SHP77 treated with DMSO at 0.1 percent for 48 hours (cell line): ENCODE results near the gene SLC1A4.

Source experiments
- DNase-seq: peaks from one replicate; lab custom pipeline; 2025; lab: John Stamatoyannopoulos, UW

The SLC1A4 gene

GRCh38 chr2:65054749-65055421, 65.7 kb downstream of the SLC1A4 start:
- DNase-seq, result no peak

GRCh38 chr2:65055422-65056214, 66.4 kb downstream of the SLC1A4 start:
- DNase-seq, result peak; percentile 52

- DNase-seq, result peak; percentile 85
These were observed 67.2 kb downstream of the SLC1A4 start, which contains the start of gene CEP68 for GRCh38 chr2:65056215-65057053. CEP68 (plus strand) TSS chr2:65056416; CDS start chr2:65069445, 13,029 bp downstream.

GRCh38 chr2:65057054-65057375, 67.8 kb downstream of the SLC1A4 start:
- DNase-seq, result no peak

GRCh38 chr2:65057391-65058052, 68.3 kb downstream of the SLC1A4 start:
- no peak for DNase-seq

- no peak for DNase-seq
These were observed 69.9 kb downstream of the SLC1A4 start for GRCh38 chr2:65059071-65059470.

- DNase-seq, result no peak
These were observed 72.1 kb downstream of the SLC1A4 start for GRCh38 chr2:65061146-65061909.

GRCh38 chr2:65061910-65062339, 72.7 kb downstream of the SLC1A4 start:
- DNase-seq, result no peak

- DNase-seq, result no peak
These were observed 73.9 kb downstream of the SLC1A4 start for GRCh38 chr2:65062843-65063825.

- DNase-seq, result no peak
These were observed 75.7 kb downstream of the SLC1A4 start for GRCh38 chr2:65064728-65065552.

- no peak for DNase-seq
These were observed 78.8 kb downstream of the SLC1A4 start for GRCh38 chr2:65067806-65068553.

- no peak for DNase-seq
These were observed 80.2 kb downstream of the SLC1A4 start for GRCh38 chr2:65069439-65069824.

- DNase-seq, result no peak
These were observed 81.1 kb downstream of the SLC1A4 start for GRCh38 chr2:65070172-65070830.

GRCh38 chr2:65070856-65071255, 81.7 kb downstream of the SLC1A4 start:
- no peak for DNase-seq

GRCh38 chr2:65071499-65072180, 82.4 kb downstream of the SLC1A4 start:
- DNase-seq, result no peak

- no peak for DNase-seq
These were observed 83.2 kb downstream of the SLC1A4 start for GRCh38 chr2:65072181-65072970.
